HG02798 (cell line): ENCODE results near the gene PTPN5.
"Not testable (repeated sequence)": the region's sequence is repeated elsewhere in the genome, so short reads cannot be mapped to it uniquely, and the experiment has no call there.

Experiments used
- ATAC-seq: cut with Tn5 transposase; IDR thresholded peaks from one replicate; pipeline ENCODE4 v1.9.1; 2021; ENCODE audit warnings: mild to moderate bottlenecking; ENCODE audit not compliant: unreplicated experiment, poor library complexity

PTPN5 gene

GRCh38 chr11:18696638-18697225 lies 94.9 kb downstream of the PTPN5 start:
- ATAC-seq, result no peak

GRCh38 chr11:18692941-18693760 lies 98.4 kb downstream of the PTPN5 start:
- no peak for ATAC-seq

GRCh38 chr11:18691467-18692140 lies 100.0 kb downstream of the PTPN5 start:
- ATAC-seq, result not testable (repeated sequence)

GRCh38 chr11:18684267-18684666 lies 107.3 kb downstream of the PTPN5 start:
- no peak for ATAC-seq

GRCh38 chr11:18682466-18682865 lies 109.1 kb downstream of the PTPN5 start:
- no peak for ATAC-seq

GRCh38 chr11:18681949-18682348 lies 109.6 kb downstream of the PTPN5 start:
- ATAC-seq, result not testable (repeated sequence)
